ENCODE data around the gene SPACA4. TPM values are rescaled to one million over a fixed set of nuclear protein-coding genes. Genes with fewer than 3 reads are reported as not detected.

Gene SPACA4
- total and polyA plus RNA-seq, 10 of the 15 experiments (the other 5 are each of a cell fraction or from before 2014, with no cell fraction given) = not detected

GRCh38 chr19:48588670-48589401 is 17.7 kb upstream of the SPACA4 start (continued):
- TF ChIP-seq E4F1 (IDR thresholded peaks at IDR 0.05; ENCODE audit: borderline replicate concordance, partially characterized antibody) = no peak
- TF ChIP-seq SUZ12 (IDR thresholded peaks at IDR 0.05; ENCODE audit: unreplicated experiment) = no peak
- no peak for TF ChIP-seq WRNIP1 (IDR thresholded peaks at IDR 0.05; ENCODE audit: borderline replicate concordance, low read depth, low read length)
- TF ChIP-seq RUNX3 (IDR thresholded peaks at IDR 0.05; ENCODE audit: low read length) = peak; percentile 49
- no peak for TF ChIP-seq EED (IDR thresholded peaks at IDR 0.05; ENCODE audit: low read depth)
- 0 out of 2 replicates have a peak, but pooled peaks have one; percentile 48 for TF ChIP-seq LARP7 (IDR thresholded peaks at IDR 0.05)
- TF ChIP-seq NR2F1 (conservative IDR thresholded peaks at IDR 0.05) = no peak
- no peak for TF ChIP-seq RFX5 (IDR thresholded peaks at IDR 0.05; ENCODE audit: low read depth, low read length)
- no peak for TF ChIP-seq YBX1 (IDR thresholded peaks at IDR 0.05)
- TF ChIP-seq CHD4 (IDR thresholded peaks at IDR 0.05) = no peak
- no peak for TF ChIP-seq CREM (IDR thresholded peaks at IDR 0.05; ENCODE audit: low read depth)
- TF ChIP-seq FOXK2 (IDR thresholded peaks at IDR 0.05) = no peak
- TF ChIP-seq EGR1 (IDR thresholded peaks at IDR 0.05; ENCODE audit: borderline replicate concordance in 1 of 2, low read depth in 2 of 2, low read length in 2 of 2) = no peak
- no peak for TF ChIP-seq CEBPZ (IDR thresholded peaks at IDR 0.05; ENCODE audit: low read depth, low read length)
- peak; percentile 62 for TF ChIP-seq KLF5 (IDR thresholded peaks at IDR 0.05; ENCODE audit: partially characterized antibody)
- 0 out of 2 replicates have a peak, but pooled peaks have one; percentile 77 for TF ChIP-seq HDAC2 (IDR thresholded peaks at IDR 0.05)
- TF ChIP-seq SPI1 (IDR thresholded peaks at IDR 0.05; ENCODE audit: borderline replicate concordance, insufficient read depth, low read depth, low read length) = no peak

All from GM12878 (cell line).